Cardiac fibroblast (primary cell): ENCODE measurements around the gene DERL3.
A peak's percentile ranks its signal among the peaks of the same experiment; 100 is the strongest.
"Not testable (repeated sequence)": the region's sequence is repeated elsewhere in the genome, so short reads cannot be mapped to it uniquely, and the experiment has no call there.

ENCODE experiments used
- DNase-seq, 2 donors: peaks; one replicate each; pipeline versions ENCODE4 v3.0.0 to v3.0.0-alpha.2; 2010; ENCODE audit warnings: low read depth in 2 of 2
- H3K4me3 ChIP-seq, 2 donors: replicated peaks in 1 of 2; 1 replicate in 1 of 2; 2 replicates in 1 of 2; pipeline ENCODE4 v1.5.1; 2011; ENCODE audit warnings: low read depth in 2 of 2, low read length in 2 of 2, mild to moderate bottlenecking in 2 of 2, moderate library complexity in 1 of 2
- TF ChIP-seq, protein P1 (sequence below): IDR thresholded peaks from one replicate; pipeline ENCODE4 v1.5.1; 2011; ENCODE audit warnings: low read depth, mild to moderate bottlenecking, low read length, inconsistent platforms

Gene DERL3

GRCh38 chr22:23874871-23875270 is 36.1 kb upstream of the DERL3 start:
- no peak overlapping the region for H3K4me3 ChIP-seq
- DNase-seq = peak in 1 of 2 donors; percentile 8
- TF ChIP-seq, protein P1, sequence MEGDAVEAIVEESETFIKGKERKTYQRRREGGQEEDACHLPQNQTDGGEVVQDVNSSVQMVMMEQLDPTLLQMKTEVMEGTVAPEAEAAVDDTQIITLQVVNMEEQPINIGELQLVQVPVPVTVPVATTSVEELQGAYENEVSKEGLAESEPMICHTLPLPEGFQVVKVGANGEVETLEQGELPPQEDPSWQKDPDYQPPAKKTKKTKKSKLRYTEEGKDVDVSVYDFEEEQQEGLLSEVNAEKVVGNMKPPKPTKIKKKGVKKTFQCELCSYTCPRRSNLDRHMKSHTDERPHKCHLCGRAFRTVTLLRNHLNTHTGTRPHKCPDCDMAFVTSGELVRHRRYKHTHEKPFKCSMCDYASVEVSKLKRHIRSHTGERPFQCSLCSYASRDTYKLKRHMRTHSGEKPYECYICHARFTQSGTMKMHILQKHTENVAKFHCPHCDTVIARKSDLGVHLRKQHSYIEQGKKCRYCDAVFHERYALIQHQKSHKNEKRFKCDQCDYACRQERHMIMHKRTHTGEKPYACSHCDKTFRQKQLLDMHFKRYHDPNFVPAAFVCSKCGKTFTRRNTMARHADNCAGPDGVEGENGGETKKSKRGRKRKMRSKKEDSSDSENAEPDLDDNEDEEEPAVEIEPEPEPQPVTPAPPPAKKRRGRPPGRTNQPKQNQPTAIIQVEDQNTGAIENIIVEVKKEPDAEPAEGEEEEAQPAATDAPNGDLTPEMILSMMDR = no peak

- no peak for DNase-seq
- H3K4me3 ChIP-seq = no peak overlapping the region
- TF ChIP-seq, protein P1 = no peak
These were observed 29.8 kb upstream of the DERL3 start for GRCh38 chr22:23868580-23868979.

DNA sequence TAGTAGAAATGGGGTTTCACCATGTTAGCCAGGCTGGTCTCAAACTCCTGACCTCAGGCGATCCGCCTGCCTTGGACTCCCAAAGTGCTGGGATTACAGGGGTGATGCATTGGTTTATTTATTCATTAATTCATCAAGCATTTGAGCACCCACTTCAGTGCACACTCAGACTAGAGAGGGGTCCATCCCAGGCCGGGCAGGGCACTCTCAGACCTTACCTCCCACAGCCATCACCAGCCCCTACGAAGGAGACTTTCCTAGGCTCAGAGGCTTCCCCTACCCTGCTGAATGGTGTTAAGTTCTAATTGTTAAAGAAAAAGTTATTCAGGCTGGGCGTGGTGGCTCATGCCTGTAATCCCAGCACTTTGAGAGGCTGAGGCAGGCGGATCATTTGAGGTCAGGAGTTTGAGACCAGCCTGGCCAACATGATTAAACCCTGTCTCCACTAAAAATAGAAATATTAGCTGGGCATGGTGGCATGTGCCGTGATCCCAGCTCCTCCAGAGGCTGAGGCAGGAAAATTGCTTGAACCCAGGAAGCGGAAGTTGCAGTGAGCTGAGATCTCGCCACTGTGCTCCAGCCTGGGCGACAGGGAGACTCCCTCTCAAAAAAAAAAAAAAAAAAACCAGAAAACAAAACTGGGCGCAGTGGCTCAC is 25.8 kb upstream of the DERL3 start:
- H3K4me3 ChIP-seq, DNase-seq: not testable (repeated sequence)

DNA sequence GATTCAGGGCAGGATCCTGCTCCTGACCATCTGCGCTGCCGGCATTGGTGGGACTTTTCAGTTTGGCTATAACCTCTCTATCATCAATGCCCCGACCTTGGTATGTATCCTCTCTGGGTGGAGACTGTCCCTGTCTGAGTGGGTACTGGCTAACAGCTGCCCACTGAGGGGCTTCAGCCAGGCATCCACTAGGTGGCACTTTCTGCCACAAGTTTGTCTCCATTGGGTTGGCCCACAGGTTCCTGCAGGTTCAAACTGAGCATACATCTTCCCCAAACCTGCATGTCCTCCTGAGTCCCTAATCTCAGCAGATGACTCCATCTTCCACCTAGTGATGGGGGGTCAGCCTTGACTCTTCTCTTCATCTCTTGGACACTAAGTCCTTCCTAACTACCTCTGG is 23.3 kb upstream of the DERL3 start:
- TF ChIP-seq, protein P1 = peak; percentile 82
- DNase-seq = peak; percentile 66 to 68
- H3K4me3 ChIP-seq = no peak overlapping the region

- H3K4me3 ChIP-seq, DNase-seq: not testable (repeated sequence)
These were observed 21.4 kb upstream of the DERL3 start for GRCh38 chr22:23860187-23860586.

GRCh38 chr22:23859201-23859600 is 20.4 kb upstream of the DERL3 start:
- no peak for DNase-seq
- TF ChIP-seq, protein P1 = no peak
- no peak overlapping the region for H3K4me3 ChIP-seq

DNA sequence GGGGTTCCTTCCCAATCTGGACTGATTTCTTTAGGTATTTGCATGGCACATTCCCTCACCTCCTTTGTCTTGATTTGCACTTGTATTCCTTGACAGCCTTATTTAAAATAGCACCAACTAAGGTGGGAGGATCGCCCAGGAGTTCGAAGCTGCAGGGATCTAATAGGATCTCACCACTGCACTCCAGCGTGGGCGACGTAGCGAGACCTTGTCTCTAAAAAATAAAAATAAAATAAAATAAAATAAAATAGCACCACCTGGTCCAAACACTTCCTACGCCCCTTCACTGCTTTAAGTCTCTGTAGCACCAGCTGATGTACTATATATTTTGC is 19.6 kb upstream of the DERL3 start:
- peak overlapping the region; percentile 66 to 73 for H3K4me3 ChIP-seq
- DNase-seq = no peak
- TF ChIP-seq, protein P1 = no peak
